GM19395 (cell line): ENCODE measurements around the gene ARMC3.
A peak's percentile ranks its signal among the peaks of the same experiment; 100 is the strongest.
"Not testable (repeated sequence)": the region's sequence is repeated elsewhere in the genome, so short reads cannot be mapped to it uniquely, and the experiment has no call there.

Source experiments
- ATAC-seq: cut with Tn5 transposase; IDR thresholded peaks from one replicate; pipeline ENCODE4 v1.9.1; 2021; ENCODE audit warnings: mild to moderate bottlenecking, moderate library complexity; ENCODE audit not compliant: unreplicated experiment

Gene ARMC3

DNA sequence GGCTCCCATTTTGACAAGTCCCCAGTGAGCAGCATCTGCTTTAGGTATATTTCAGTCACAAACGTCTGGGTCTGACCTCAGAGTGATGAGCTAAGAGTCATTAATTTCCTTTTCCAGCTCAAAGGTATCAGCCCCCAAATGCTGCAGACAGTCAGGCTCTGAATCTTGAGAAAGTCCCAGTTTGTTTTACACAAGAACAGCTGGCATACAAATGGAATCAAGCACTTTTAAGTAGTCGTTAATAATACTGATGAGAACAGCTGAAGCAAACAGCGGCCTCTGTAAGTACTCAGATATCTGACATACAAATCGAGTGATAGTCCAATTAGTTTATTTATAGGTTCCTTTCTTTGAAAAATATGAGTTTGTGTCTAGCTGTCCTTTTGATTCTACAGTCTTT is 118.2 kb downstream of the ARMC3 start:
- no peak for ATAC-seq

DNA sequence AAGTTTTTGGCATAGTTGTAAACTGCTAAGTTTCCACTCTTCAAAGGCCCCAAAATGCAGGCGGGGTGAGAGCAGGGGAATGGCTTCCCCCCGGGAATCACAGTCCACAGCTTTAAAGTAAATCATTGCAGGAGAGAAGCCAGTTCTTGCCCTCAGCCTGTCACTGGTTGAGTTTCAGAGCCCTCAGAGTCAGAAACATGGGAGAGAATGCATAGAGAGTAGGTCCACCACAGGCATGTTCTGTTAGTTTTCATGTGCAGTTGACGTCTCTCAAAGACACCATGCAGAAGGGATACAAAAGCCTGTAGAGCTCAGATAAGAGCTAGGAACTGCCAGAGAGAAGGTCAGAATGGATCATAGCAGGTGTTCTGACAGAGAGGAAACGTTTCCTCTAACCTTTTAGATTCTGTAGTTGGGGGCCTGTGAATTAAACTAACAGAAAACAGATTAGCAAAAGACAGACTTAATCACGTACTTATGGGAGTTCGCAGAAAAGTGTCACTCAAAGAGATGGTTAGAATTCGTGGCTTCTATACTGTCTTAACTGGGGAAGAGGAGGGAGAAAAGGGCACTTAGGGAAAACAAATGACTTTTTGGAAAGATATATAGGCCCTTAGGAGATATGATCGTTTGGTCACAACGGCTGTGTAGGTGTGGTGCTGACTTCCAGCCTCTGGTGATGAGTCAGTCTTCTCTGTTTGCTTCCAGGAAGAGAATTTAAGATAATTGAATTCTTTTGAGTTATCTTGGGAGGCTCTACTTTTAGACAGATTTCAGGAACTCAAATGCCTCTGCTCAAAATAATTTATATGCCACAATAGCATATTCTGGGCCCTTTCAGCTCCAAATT is 119.6 kb downstream of the ARMC3 start:
- ATAC-seq, result no peak

DNA sequence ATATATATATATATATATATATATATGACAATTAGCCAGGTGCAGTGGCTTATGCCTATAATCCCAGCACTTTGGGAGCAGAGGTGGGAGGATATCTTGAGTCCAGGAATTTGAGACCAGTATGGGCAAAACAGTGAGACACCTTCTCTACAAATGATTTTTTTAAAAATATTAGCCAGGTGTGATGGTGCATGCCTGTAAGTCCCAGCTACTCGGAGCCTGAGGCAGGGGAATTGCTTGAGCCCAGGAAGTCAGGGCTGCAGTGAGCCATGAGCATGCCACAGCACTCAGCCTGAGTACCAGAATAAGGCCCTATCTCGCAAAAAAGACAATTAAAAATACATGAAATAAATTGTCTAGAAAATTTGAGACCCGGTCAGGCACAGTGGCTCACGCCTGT is 120.3 kb downstream of the ARMC3 start:
- no peak for ATAC-seq

DNA sequence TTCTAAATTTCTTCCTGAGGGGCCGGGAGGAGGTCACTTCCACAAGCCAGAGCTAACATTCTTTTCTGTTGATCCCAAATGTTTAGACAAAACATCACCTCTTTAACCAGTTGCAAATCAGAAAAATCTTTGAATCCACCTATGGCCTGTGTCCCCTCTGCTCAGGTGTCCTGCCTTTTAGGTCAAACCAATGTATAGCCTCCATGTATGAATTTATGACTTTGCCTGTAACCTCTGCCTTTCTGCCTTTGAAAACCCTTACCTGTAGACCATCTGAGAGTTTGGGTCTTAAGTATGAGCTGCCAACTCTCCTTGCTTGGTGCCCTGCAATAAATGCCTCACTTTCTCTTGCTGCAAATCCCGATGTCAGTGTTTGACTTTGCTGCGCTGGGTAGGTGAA is 123.4 kb downstream of the ARMC3 start:
- ATAC-seq, result no peak

- ATAC-seq, result no peak
Observed at GRCh38 chr10:23051855-23052331, 124.0 kb downstream of the ARMC3 start.

DNA sequence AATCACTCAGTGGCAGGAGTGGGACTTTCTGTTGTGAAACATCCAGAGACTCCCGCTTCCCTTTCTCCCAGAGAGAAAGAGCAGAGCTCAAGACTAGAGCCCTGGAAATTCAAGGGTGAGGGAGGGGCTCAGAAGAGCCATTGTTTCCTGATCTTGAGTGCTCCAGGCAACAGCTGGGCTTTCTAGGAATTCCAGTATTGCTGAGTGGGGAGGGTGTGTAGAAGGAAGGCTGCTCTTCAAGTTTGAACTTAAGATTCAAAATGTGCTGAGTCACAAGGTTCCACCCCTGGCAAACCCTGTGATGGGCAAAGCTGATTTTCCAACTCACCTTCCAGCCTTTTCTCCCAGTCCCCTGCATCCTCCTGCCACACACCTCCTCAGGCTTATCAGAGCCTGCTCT is 125.2 kb downstream of the ARMC3 start:
- ATAC-seq, result no peak

DNA sequence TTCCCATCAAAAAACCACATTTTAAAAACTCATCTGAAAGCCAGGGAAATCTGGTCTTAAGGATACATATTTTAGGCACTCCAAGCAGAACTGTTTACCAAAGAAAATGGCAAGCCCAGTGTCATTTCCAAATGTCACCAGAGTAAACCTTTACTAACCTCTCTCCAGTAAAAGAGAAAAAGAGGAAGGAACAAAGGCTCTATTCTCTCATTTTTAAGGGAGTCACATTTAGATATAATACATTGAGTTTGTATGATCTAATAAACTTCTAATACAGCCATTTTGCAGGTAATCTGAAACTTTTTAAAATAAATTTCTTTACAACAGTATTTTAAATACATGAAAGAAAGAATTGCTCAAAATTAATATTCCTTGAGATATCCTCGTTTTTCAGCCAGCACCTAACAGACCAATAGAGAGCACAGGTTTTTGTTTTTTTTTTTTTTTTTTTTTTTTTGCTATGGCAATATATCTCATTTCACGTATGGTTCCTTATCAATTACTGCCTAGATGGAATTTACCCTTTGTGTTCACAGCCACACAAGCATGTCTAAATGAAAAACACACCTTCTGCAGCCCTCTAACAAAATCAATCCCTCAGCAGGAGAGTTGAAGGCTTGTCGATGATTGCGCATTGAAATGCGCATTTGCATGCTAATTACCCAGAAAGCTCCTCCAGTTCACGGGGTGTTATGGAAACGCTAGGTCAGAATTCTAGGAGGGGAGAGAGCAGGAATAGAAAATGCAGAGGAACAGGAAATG is 127.8 kb downstream of the ARMC3 start:
- no peak for ATAC-seq

- no peak for ATAC-seq
Observed at GRCh38 chr10:23056186-23056579, 128.3 kb downstream of the ARMC3 start.

DNA sequence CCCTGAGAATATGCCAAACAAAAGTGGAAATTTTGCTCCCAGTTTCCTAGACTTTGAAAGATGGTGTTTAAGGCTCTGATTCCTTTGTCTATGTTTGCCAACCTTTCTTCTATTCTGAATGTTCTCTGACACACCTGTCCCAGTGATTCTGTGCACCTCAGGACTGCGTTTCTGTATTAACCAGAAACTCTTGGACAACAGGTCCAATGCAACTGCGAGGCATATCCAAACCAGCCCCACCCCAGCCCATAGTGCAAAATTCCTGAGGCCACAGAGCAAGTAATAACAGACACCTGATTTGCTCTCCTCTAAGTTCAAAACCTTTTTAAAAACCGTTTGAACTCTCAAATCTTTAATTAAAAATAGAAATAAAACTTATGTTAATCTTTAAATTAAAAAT is 130.5 kb downstream of the ARMC3 start:
- ATAC-seq, result no peak

DNA sequence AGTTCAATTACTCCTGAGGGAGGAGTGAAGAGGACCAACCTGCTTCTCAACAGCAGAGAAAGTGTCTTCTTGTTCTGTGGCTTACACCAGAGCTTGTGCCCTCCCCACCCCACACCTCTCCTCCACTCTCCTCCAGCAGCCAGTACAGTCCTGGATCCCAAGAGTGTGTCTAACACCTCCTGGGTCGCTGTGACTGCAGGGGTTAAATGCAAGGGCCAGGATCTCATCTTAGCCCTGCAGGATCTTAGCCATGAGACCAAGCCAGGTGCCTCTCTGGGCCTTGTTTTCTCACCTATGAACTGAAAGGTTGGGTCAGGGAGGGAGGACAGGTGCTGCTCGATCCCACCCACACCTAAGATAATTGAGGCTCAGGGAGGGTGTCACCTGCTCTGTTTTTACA is 133.1 kb downstream of the ARMC3 start:
- no peak for ATAC-seq

DNA sequence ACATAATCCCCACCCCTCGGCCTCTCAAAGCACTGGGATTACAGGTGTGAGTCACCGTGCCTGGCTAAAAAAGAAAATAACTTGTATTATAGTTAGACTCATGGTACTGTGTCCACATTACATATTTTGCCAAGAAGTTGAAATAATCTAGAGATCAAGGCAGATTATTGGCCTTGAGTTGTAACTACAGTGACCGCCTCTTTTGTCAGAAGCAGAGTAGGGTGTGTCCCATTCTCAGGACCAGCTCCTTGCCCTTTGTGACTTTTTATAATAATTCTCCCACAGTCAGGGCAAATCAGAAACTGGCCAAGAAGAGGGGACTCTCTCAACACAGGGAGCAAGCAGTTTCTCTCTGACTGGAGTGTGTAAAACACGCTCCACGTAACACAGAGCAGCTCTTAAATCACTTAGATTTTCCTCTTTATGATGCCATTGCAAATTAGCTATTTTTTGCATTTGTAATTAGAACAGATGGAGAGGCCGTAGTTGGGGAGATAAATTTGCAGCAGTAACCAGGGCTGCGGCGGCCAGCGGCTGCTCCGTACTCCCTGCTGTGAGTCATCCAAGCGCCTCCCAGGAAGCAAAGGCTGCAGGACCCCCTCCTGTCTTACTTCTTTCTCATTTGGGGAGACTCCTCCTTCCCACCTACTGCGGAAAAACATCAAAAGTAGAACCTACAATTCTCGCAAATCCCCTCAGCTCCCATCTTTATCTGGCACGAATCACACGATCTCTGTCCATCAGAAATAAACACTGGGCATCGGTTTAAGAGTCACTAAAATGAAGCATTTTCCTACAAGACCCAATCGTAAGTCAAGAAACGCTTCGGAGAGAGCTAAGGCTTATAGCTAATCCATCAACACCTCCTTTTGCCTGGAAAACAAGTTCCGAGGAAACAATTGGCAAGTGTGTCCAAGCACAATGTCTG is 135.5 kb downstream of the ARMC3 start:
- no peak for ATAC-seq

DNA sequence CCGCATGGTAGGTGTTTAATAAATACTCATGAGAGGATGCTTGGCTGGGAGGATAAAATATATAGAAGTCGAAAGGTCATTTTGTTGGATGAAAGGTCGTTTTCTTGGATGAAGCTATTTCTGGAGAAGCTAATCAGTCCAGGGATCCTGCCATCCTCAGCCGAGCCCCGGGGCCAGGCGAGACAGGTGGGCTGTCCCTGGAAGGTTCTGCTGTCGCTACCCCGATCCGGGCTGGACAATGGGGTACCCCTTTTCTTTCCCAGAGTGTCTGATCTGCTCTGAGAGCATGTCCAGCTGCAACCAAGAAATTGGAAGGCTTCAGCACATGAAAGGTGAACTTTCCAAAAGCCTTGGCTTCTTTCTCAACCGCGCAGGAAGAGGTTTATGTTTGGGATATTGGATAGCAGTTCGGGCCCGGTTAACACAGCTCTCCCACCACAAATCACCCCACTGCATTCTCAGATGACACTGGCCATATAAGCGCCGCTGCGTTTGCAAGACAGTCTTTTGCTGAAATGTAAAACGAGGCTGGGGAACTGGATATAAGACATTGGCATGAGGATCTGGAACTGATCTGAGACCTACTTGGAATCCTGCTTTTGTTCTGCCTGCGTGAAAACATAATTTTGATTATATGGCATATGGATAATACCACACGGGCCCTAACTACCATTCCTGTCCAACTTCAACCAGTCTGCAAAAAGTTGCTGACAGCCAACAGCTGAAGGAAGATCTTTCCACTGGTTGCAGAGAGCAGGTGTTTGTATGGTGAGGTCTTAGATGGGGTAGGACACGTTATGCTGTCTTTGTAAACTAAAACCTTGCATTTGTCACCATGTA is 136.3 kb downstream of the ARMC3 start:
- ATAC-seq, result no peak

- ATAC-seq, result not testable (repeated sequence)
Observed at GRCh38 chr10:23064813-23065114, 136.9 kb downstream of the ARMC3 start.

DNA sequence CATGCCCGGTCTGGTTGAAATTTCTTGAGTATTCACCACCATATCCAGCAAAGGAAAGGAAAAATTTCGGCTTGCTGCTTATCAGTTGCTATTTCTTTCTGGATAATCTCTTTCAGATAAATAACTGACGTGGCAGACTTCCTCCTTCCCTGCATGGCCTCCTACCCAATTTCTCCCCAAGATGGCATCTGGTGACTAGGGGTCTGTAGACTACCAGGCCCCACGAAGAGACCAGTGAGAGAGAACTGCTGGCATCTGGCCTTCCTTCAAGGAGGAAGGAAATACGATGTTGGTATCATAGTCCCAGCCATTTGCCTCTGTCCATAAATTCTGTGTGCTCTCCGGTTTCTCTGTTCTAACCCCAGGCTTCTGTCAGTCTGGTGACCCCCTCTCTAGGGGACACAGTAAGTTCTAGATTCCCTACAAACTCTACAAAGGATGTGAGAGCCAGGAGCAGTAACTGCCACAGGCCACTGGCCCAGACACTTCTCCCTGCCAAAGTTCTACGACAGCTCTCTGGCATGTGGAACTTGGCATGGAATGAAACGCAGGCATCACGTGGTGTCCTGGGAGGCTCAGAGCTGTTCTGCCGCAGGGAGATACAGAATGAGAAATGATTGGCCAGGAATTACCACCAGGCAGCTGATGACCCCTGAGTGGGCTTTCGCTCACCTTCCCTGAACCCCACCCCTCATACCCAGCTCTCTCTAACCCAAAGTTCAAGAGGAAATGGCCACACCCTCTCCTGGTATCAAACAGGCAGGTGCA is 137.5 kb downstream of the ARMC3 start:
- no peak for ATAC-seq

DNA sequence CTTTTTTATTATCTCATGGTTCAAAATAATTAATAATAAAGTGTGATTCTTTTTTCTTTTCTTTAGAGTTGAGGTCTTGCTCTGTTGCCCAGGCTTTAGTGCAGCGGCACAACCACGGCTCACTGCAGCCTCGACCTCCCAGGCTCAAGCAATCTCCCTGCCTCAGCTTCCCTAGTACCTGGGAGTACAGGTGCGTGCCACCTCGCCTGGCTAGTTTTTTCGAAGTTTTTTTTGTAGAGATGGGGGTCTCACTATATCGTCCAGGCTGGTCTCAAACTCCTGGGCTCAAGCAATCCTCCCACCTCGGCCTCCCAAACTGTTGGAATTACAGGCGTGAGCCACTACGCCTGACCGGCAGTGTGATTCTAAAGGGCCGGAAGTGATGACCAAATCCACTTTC is 139.5 kb downstream of the ARMC3 start:
- ATAC-seq, result no peak

DNA sequence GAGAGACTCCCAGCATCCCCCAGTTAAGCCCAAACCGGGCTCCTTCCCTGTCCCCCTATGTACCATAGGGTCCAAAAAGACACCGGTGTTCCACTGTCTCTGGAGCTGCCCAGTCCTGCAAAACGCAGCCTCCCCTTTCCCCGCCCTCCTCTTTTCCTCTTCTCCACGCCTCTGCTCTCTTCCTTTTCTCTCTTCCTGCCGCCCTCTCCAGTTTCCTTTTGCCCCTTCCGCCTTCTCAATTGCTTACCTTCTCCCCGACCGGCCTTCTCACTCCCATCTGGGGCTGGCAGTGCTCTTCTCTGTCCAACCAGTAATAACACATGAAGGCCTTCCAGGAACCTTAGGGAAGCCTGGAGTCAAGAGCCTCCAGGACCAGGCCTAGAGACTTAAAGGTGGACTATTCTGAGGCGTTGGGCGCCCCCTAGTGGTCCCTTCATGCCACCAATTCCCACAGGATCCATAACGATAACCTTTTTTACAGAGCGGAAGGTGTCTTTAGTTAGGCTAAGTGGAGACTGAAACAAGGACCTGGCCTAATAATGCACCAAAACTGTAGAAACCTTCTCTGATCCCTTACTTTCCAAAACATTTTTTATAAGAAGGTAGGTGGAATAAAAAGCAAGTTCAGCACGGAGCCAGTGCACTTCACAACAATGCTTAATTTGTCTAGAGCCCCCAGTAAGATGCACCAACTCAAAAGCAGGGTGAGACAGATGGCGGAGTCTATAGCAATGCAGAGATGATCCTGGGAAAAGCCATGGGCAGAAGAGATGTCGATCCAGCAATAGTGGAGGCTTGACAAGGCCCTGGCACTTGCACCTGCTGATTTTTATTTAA is 140.3 kb downstream of the ARMC3 start:
- ATAC-seq, result peak; percentile 83

GRCh38 chr10:23069019-23069815 is 141.4 kb downstream of the ARMC3 start:
- ATAC-seq, result no peak
